H9 (cell line): ENCODE results near the gene CDC42SE1. TPM values are rescaled to one million over a fixed set of nuclear protein-coding genes. Genes with fewer than 3 reads are reported as not detected.

ENCODE experiments used
- DNase-seq: peaks from one replicate; pipeline ENCODE4 v3.0.0-alpha.2; 2017
- H2AFZ ChIP-seq: one replicate; pipeline ENCODE4 v1.6.1; 2013; ENCODE audit warnings: mild to moderate bottlenecking, low read length, control low read depth, moderate library complexity
- H2AK5ac ChIP-seq: 2 replicates; pipeline ENCODE4 v1.6.1; 2013; ENCODE audit warnings: low read length, control low read depth, mixed read lengths; ENCODE audit not compliant: insufficient read length
- H2BK120ac ChIP-seq: one replicate; pipeline ENCODE4 v1.6.1; 2013; ENCODE audit warnings: low read depth, mild to moderate bottlenecking, low read length, control low read depth, inconsistent platforms; ENCODE audit not compliant: poor library complexity, severe bottlenecking
- H2BK12ac ChIP-seq: 2 replicates; pipeline ENCODE4 v1.6.1; 2013; ENCODE audit warnings: low read length, control low read depth, mixed read lengths, low read depth; ENCODE audit not compliant: insufficient read length
- H2BK15ac ChIP-seq: 2 replicates; pipeline ENCODE4 v1.6.1; 2013; ENCODE audit warnings: low read depth, low read length, control low read depth
- H2BK20ac ChIP-seq: one replicate; pipeline ENCODE4 v1.6.1; 2013; ENCODE audit warnings: low read depth, mild to moderate bottlenecking, low read length, control low read depth, inconsistent platforms; ENCODE audit not compliant: poor library complexity, severe bottlenecking
- H2BK5ac ChIP-seq: 2 replicates; pipeline ENCODE4 v1.6.1; 2013; ENCODE audit warnings: low read length, control low read depth, mixed read lengths; ENCODE audit not compliant: insufficient read length
- H3K14ac ChIP-seq: 2 replicates; pipeline ENCODE4 v1.6.1; 2013; ENCODE audit warnings: low read length, control low read depth; ENCODE audit not compliant: insufficient read depth
- H3K18ac ChIP-seq: 2 replicates; pipeline ENCODE4 v1.6.1; 2013; ENCODE audit warnings: low read depth, mild to moderate bottlenecking, mixed read lengths, low read length, control low read depth; ENCODE audit not compliant: insufficient read length
- H3K23ac ChIP-seq: 2 replicates; pipeline ENCODE4 v1.6.1; 2013; ENCODE audit warnings: low read length, control low read depth, mixed read lengths, low read depth; ENCODE audit not compliant: insufficient read length
- H3K23me2 ChIP-seq: 2 replicates; pipeline ENCODE4 v1.6.1; 2013; ENCODE audit warnings: low read depth, mild to moderate bottlenecking, mixed read lengths, low read length, control low read depth; ENCODE audit not compliant: insufficient read length, poor library complexity, severe bottlenecking
- H3K27ac ChIP-seq: 2 replicates; pipeline ENCODE4 v1.5.1; 2013; ENCODE audit warnings: low read length, control low read depth, mixed read lengths, low read depth; ENCODE audit not compliant: insufficient read length
- H3K27me3 ChIP-seq: 2 replicates; pipeline ENCODE4 v1.6.1; 2013; ENCODE audit warnings: low read length, control low read depth, inconsistent platforms; ENCODE audit not compliant: insufficient read depth
- H3K4ac ChIP-seq: 2 replicates; pipeline ENCODE4 v1.6.1; 2013; ENCODE audit warnings: low read depth, mild to moderate bottlenecking, control low read depth, inconsistent platforms, low read length, moderate library complexity
- H3K4me1 ChIP-seq: 2 replicates; pipeline ENCODE4 v1.6.1; 2013; ENCODE audit warnings: low read length, control low read depth, inconsistent platforms; ENCODE audit not compliant: insufficient read depth
- H3K4me2 ChIP-seq: 2 replicates; pipeline ENCODE4 v1.6.1; 2013; ENCODE audit warnings: low read length, control low read depth, mixed read lengths; ENCODE audit not compliant: insufficient read length, insufficient read depth
- H3K56ac ChIP-seq: 2 replicates; pipeline ENCODE4 v1.6.1; 2013; ENCODE audit warnings: low read depth, mild to moderate bottlenecking, mixed read lengths, low read length, control low read depth; ENCODE audit not compliant: insufficient read length
- H3K79me1 ChIP-seq: 2 replicates; pipeline ENCODE4 v1.6.1; 2013; ENCODE audit warnings: low read depth, mild to moderate bottlenecking, moderate library complexity, low read length, control low read depth, inconsistent platforms; ENCODE audit not compliant: insufficient read depth, poor library complexity, severe bottlenecking
- H3K79me2 ChIP-seq: 2 replicates; pipeline ENCODE4 v1.6.1; 2013; ENCODE audit warnings: low read length, control low read depth, inconsistent platforms; ENCODE audit not compliant: insufficient read depth
- H3K9ac ChIP-seq: 2 replicates; pipeline ENCODE4 v1.6.1; 2013; ENCODE audit warnings: low read length, control low read depth, mixed read lengths; ENCODE audit not compliant: insufficient read length; ENCODE audit errors: extremely low read depth
- H3K9me3 ChIP-seq: one replicate; pipeline ENCODE4 v1.6.1; 2013; ENCODE audit warnings: low read depth, low read length, inconsistent platforms; ENCODE audit not compliant: control insufficient read depth
- H3T11ph ChIP-seq: one replicate; pipeline ENCODE4 v1.6.1; 2013; ENCODE audit warnings: mild to moderate bottlenecking, low read length, control low read depth, inconsistent platforms
- H4K20me1 ChIP-seq: one replicate; pipeline ENCODE4 v1.6.1; 2013; ENCODE audit not compliant: control insufficient read depth, insufficient read length, insufficient read depth
- H4K5ac ChIP-seq: 2 replicates; pipeline ENCODE4 v1.6.1; 2013; ENCODE audit warnings: low read depth, mild to moderate bottlenecking, mixed read lengths, low read length, control low read depth; ENCODE audit not compliant: insufficient read length
- H4K8ac ChIP-seq: replicated peaks from 2 replicates; pipeline ENCODE4 v1.6.1; 2013; ENCODE audit warnings: low read length, control low read depth, mixed read lengths, low read depth; ENCODE audit not compliant: insufficient read length
- H4K91ac ChIP-seq: 2 replicates; pipeline ENCODE4 v1.6.1; 2013; ENCODE audit warnings: low read depth, mild to moderate bottlenecking, moderate library complexity, mixed read lengths, low read length, control low read depth; ENCODE audit not compliant: insufficient read length
- H3K27ac Mint-ChIP-seq, 3 experiments: 2 replicates in 2 of 3; 3 replicates in 1 of 3; pipeline ENCODE4 v1.8.0; 2020 to 2021; ENCODE audit warnings: mixed read lengths in 3 of 3, mild to moderate bottlenecking in 1 of 3, moderate library complexity in 1 of 3
- H3K27me3 Mint-ChIP-seq: 2 replicates; pipeline ENCODE4 v1.8.0; 2021; ENCODE audit warnings: low read depth, mild to moderate bottlenecking, moderate library complexity, mixed read lengths
- H3K36me3 Mint-ChIP-seq, 3 experiments: 2 replicates in 2 of 3; 3 replicates in 1 of 3; pipeline ENCODE4 v1.8.0; 2020 to 2021; ENCODE audit warnings: low read depth in 3 of 3, mixed read lengths in 3 of 3; ENCODE audit not compliant: insufficient read depth in 1 of 3
- H3K4me1 Mint-ChIP-seq, 2 experiments: 2 replicates each; pipeline ENCODE4 v1.8.0; 2020; ENCODE audit warnings: mixed read lengths in 2 of 2
- H3K4me3 Mint-ChIP-seq, 2 experiments: 2 replicates in 1 of 2; 3 replicates in 1 of 2; pipeline ENCODE4 v1.8.0; 2020 to 2021; ENCODE audit warnings: mild to moderate bottlenecking in 2 of 2, mixed read lengths in 2 of 2, moderate library complexity in 1 of 2
- H3K9me3 Mint-ChIP-seq, 2 experiments: 2 replicates in 1 of 2; 3 replicates in 1 of 2; pipeline ENCODE4 v1.8.0; 2020; ENCODE audit warnings: mild to moderate bottlenecking in 2 of 2, mixed read lengths in 2 of 2, moderate library complexity in 1 of 2
- WGBS: extraction: QIAGEN DNeasy Blood & Tissue Kit; methylation state at CpG from one replicate; pipeline ENCODE4 v1.1.7; 2013; ENCODE audit warnings: missing lambda C conversion rate, low lambda C conversion rate, mixed read lengths; ENCODE audit not compliant: insufficient read length; ENCODE audit errors: extremely low coverage; 5-methylcytosine and 5-hydroxymethylcytosine counted together
- total RNA-seq: library from RNA; stranded (reverse); gene quantifications from 2 replicates; pipeline ENCODE4 v1.2.1, GENCODE V29; 2021
- TF ChIP-seq, protein P1 (sequence below): fragments of 200-600 bp; sonication (generic); conservative IDR thresholded peaks from 3 replicates; pipeline ENCODE4 v1.8.0; 2021; ENCODE audit warnings: antibody characterized with exemption, mild to moderate bottlenecking

The CDC42SE1 gene
- total RNA-seq, 1 experiment from 2014 or later = 87.3 TPM

DNA sequence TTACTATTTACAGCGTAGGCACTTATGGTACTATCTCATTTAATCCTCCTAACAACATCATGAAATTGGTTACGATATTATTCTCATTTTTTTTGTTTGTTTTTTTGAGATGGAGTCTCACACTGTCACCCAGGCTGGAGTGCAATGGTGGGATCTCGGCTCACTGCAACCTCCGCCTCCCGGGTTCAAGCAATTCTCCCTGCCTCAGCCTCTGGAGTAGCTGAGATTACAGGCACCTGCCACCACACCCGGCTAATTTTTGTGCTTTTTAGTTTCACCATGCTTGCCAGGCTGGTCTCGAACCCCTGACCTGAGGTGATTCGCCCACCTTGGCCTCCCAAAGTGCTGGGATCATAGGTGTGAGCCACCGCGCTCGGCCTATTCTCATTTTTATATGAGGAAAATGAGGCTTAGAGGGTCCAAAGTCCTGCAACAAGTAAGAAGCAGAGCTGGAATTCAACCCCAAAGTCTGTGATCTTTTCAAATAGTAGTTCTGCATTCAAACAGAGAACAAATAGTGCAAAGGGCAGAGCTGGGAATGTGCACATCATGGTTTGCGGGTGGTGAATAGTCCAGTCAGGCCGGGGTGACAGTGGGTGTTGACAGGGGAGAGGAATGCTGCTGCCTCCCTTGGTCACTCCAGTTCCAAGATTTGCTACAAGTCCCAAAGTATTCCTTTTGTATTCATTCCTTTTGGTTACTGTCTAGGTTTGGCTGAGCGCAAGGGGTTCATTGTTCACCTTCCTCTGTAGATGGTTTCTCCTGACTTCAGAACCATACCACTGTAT is 46.5 kb downstream of the CDC42SE1 start:
- no peak overlapping the region for H2BK15ac ChIP-seq
- no peak overlapping the region for H3K14ac ChIP-seq
- no peak overlapping the region for H4K91ac ChIP-seq
- DNase-seq = no peak
- no peak overlapping the region for H3K9ac ChIP-seq
- Mint-ChIP-seq H3K36me3 (peaks cover 0 to 2% (median 0%) of the 10 kb centered on the region in 3 experiments; a peak in 1 of 7 replicates), H3K4me3 (no peak overlapping the region), H3K27ac (no peak overlapping the region), H3K4me1 (peaks cover 9 to 12% of the 10 kb centered on the region in 2 experiments), H3K9me3 (no peaks in the 10 kb centered on the region; a peak in 2 of 5 replicates), H3K27me3 (no peaks in the 10 kb centered on the region)
- H3T11ph ChIP-seq = no peak overlapping the region
- H3K23me2 ChIP-seq = peaks cover 9% of the 10 kb centered on the region
- no peak overlapping the region for H2AFZ ChIP-seq
- no peak overlapping the region for H3K27ac ChIP-seq
- no peaks in the 10 kb centered on the region for H4K20me1 ChIP-seq
- no peak overlapping the region for H2BK120ac ChIP-seq
- no peaks in the 10 kb centered on the region for H3K79me1 ChIP-seq
- peaks cover 1% of the 10 kb centered on the region; the same call in 1 of the 2 replicates for H3K4me1 ChIP-seq
- no peak overlapping the region for H2AK5ac ChIP-seq
- H3K27me3 ChIP-seq = no peaks in the 10 kb centered on the region
- no peak overlapping the region for H4K8ac ChIP-seq
- H3K4ac ChIP-seq = no peak overlapping the region
- H3K18ac ChIP-seq = no peak overlapping the region
- no CpG with 5 or more reads among the region's 14 CpGs for WGBS
- no peak overlapping the region for H3K23ac ChIP-seq
- no peaks in the 10 kb centered on the region; the same call in 1 of the 2 replicates for H3K79me2 ChIP-seq
- H2BK12ac ChIP-seq = no peak overlapping the region
- no peak overlapping the region for H2BK20ac ChIP-seq
- no peaks in the 10 kb centered on the region for H3K9me3 ChIP-seq
- H3K4me2 ChIP-seq = no peak overlapping the region
- H4K5ac ChIP-seq = no peak overlapping the region
- TF ChIP-seq, protein P1, sequence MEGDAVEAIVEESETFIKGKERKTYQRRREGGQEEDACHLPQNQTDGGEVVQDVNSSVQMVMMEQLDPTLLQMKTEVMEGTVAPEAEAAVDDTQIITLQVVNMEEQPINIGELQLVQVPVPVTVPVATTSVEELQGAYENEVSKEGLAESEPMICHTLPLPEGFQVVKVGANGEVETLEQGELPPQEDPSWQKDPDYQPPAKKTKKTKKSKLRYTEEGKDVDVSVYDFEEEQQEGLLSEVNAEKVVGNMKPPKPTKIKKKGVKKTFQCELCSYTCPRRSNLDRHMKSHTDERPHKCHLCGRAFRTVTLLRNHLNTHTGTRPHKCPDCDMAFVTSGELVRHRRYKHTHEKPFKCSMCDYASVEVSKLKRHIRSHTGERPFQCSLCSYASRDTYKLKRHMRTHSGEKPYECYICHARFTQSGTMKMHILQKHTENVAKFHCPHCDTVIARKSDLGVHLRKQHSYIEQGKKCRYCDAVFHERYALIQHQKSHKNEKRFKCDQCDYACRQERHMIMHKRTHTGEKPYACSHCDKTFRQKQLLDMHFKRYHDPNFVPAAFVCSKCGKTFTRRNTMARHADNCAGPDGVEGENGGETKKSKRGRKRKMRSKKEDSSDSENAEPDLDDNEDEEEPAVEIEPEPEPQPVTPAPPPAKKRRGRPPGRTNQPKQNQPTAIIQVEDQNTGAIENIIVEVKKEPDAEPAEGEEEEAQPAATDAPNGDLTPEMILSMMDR = no peak
- H2BK5ac ChIP-seq = no peak overlapping the region
- H3K56ac ChIP-seq = no peak overlapping the region
